ENCODE results near the gene SMAD7. TPM values are rescaled to one million over a fixed set of nuclear protein-coding genes. Genes with fewer than 3 reads are reported as not detected.
A peak's percentile ranks its signal among the peaks of the same experiment; 100 is the strongest.

The SMAD7 gene
- total and polyA plus RNA-seq, 10 of the 15 experiments (the other 5 are each of a cell fraction or from before 2014, with no cell fraction given), result 1.3 to 22.5 (median 8.0) TPM

DNA sequence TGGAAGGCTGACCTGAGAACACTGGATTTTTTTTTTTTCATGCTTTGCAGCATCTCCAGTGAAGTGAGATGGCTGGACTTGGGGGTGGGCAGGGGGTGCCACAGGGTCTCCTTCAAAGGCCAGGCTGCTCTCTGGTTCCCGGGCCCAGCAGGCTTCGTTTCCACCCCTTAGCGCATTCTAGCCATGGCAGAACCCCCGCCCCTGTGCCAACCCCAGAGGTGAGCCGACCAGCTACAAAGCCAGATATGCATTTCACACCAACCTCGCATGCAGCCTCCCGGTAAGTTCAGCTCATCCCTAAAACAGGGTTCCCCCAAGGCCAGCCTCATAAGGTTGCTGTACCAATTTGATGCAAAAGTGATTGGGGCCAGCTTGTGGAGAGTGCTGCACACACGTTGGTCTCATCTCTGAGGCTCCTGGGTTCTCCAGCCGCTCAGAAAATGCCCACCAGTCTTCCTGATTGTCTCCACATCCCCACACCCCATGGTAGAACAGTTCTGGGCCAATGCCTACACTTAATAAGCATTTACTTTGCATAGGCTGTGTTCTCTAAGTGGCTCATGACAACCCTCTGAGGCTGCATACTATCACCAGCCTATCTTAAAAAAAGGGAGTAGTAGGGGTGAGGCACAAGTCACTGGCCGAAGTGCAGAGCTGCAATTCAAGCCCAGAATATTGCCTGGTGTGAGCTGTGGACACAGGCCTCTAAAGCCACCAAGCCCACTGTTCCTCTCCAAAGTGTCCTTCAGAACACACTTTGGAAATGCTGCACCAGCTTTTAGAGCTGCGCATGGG, 23.3 kb downstream of the SMAD7 start:
- ATAC-seq (no peak), FAIRE-seq (no peak), DNase-seq (ENCODE audit: low read depth, low spot score) (no peak)
- Histone ChIP-seq H3K9me3 (replicated peaks; ENCODE audit: control insufficient read depth, insufficient read depth, low read length) (no peaks in the 10 kb centered on the region), H2AFZ (ENCODE audit: control insufficient read depth, low read depth, low read length) (no peak overlapping the region), H3K4me1 (ENCODE audit: control insufficient read depth, insufficient read depth, low read length) (peaks cover 71% of the 10 kb centered on the region), H4K20me1 (ENCODE audit: control insufficient read depth, insufficient read depth) (no peaks in the 10 kb centered on the region), H3K4me2 (ENCODE audit: control insufficient read depth, insufficient read depth) (peak overlapping the region; percentile 36), H3K79me2 (ENCODE audit: control insufficient read depth, insufficient read depth, low read length) (peaks cover 94% of the 10 kb centered on the region), H3K9ac (ENCODE audit: control insufficient read depth, insufficient read depth, low read length) (0 out of 2 replicates have a peak overlapping the region, but pooled peaks have one; percentile 5), H3K27me3 (replicated peaks in 1 of 2; ENCODE audit: control insufficient read depth in 2 of 2, insufficient read depth in 2 of 2, low read length in 1 of 2) (no peaks in the 10 kb centered on the region), H3K27ac (ENCODE audit: control insufficient read depth, insufficient read depth) (peak overlapping the region; percentile 49), H3K4me3 (no peak overlapping the region), H3K36me3 (ENCODE audit: control insufficient read depth in 2 of 2, insufficient read depth in 2 of 2, low read length in 1 of 2) (peaks cover 6 to 17% of the 10 kb centered on the region in 2 experiments)
- ChIA-PET SMC1A (ENCODE audit: uncharacterized antibody, unreplicated experiment) (interaction anchor here (1.1 to 7.1 kb wide), 9 partner anchors 9 to 113 kb away, joined by 3 to 55 read pairs (median 6); no protein-coding TSS in a partner anchor), RAD21 (ENCODE audit: unreplicated experiment) (interaction anchor here (1.4 to 2.5 kb wide), 3 partner anchors 9 to 150 kb away, joined by 3 to 12 read pairs (median 7); no protein-coding TSS in a partner anchor), CTCF (interaction anchor here (1.1 to 1.6 kb wide), 3 partner anchors 11 to 150 kb away, joined by 3 to 4 read pairs (median 3); no protein-coding TSS in a partner anchor), POLR2A (interaction anchor here (0.9 to 8.1 kb wide), 2 partner anchors 14 to 19 kb away, joined by 3 to 71 read pairs; no protein-coding TSS in a partner anchor)
- in situ Hi-C loops (cut with MboI) (loop anchor here (25.0 kb wide), 1 partner anchor 1360 kb away; the partner anchor contains the start of genes CXXC1 and MBD1), intact Hi-C loops (cut with micrococcal nuclease; ENCODE audit: unreplicated experiment) (no loop called here)
- BruUV-seq (replicated peaks), result no TSS peak
- TF ChIP-seq BRCA1 (IDR thresholded peaks at IDR 0.05; ENCODE audit: low read depth, low read length) (no peak), MXI1 (IDR thresholded peaks at IDR 0.05; ENCODE audit: low read depth, low read length) (no peak), FOS (IDR thresholded peaks at IDR 0.05; ENCODE audit: borderline replicate concordance, extremely low read depth, insufficient read length) (no peak), HDGF (IDR thresholded peaks at IDR 0.05) (no peak), BMI1 (IDR thresholded peaks at IDR 0.05; ENCODE audit: borderline replicate concordance) (no peak), YY1 (IDR thresholded peaks at IDR 0.05; ENCODE audit: low read depth, low read length) (no peak), ZNF622 (IDR thresholded peaks at IDR 0.05) (no peak), GATAD2B (conservative IDR thresholded peaks at IDR 0.05; ENCODE audit: low read depth) (no peak), BHLHE40 (IDR thresholded peaks at IDR 0.05; ENCODE audit: borderline replicate concordance in 1 of 2, low read depth in 2 of 2, low read length in 1 of 2) (no peak), CREM (IDR thresholded peaks at IDR 0.05; ENCODE audit: low read depth) (no peak), RAD21 (IDR thresholded peaks at IDR 0.05; ENCODE audit: insufficient read depth, low read depth, low read length) (no peak), SUZ12 (IDR thresholded peaks at IDR 0.05; ENCODE audit: unreplicated experiment) (no peak), PAX8 (IDR thresholded peaks at IDR 0.05) (no peak), NFYA (IDR thresholded peaks at IDR 0.05; ENCODE audit: borderline replicate concordance, low read depth, low read length) (no peak)
- TF ChIP-seq, protein P1, sequence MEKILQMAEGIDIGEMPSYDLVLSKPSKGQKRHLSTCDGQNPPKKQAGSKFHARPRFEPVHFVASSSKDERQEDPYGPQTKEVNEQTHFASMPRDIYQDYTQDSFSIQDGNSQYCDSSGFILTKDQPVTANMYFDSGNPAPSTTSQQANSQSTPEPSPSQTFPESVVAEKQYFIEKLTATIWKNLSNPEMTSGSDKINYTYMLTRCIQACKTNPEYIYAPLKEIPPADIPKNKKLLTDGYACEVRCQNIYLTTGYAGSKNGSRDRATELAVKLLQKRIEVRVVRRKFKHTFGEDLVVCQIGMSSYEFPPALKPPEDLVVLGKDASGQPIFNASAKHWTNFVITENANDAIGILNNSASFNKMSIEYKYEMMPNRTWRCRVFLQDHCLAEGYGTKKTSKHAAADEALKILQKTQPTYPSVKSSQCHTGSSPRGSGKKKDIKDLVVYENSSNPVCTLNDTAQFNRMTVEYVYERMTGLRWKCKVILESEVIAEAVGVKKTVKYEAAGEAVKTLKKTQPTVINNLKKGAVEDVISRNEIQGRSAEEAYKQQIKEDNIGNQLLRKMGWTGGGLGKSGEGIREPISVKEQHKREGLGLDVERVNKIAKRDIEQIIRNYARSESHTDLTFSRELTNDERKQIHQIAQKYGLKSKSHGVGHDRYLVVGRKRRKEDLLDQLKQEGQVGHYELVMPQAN (conservative IDR thresholded peaks at IDR 0.05), result no peak
- 26% methylated on average over 9 of the region's 11 CpGs for WGBS (ENCODE audit: insufficient coverage, insufficient replicate concordance, low lambda C conversion rate, missing lambda C conversion rate)
